IMR-90 (cell line): ENCODE measurements around the gene ZDHHC14. TPM values are rescaled to one million over a fixed set of nuclear protein-coding genes. Genes with fewer than 3 reads are reported as not detected.

Experiments used
- ATAC-seq: fragments of 200-7000 bp; cut with Tn5 transposase; 2 replicates; pipeline ENCODE4 v1.9.1; 2020; ENCODE audit warnings: low read depth, mild to moderate bottlenecking, moderate library complexity
- BruUV-seq: library from RNA; stranded (reverse); fragments of 400-500 nt; replicated peaks from 2 replicates; lab custom pipeline; 2021; lab: Mats Ljungman, UMichigan
- CTCF ChIA-PET: fragments of 300-600 bp; formaldehyde crosslinking; extraction: SDS; loops from one replicate; lab custom pipeline; 2021; ENCODE audit warnings: antibody characterized with exemption; lab: Yijun Ruan, JAX
- POLR2A ChIA-PET: fragments of 300-600 bp; sonication (Branson Sonifier 250); formaldehyde crosslinking; loops from one replicate; lab custom pipeline; 2022; ENCODE audit warnings: antibody characterized with exemption; ENCODE audit not compliant: unreplicated experiment; lab: Charles Lee
- DNase-seq: peaks from one replicate; pipeline ENCODE4 v3.0.0; 2013
- H2AFZ ChIP-seq: replicated peaks from 2 replicates; pipeline ENCODE3; 2013; ENCODE audit warnings: low read length, mild to moderate bottlenecking; ENCODE audit not compliant: poor library complexity
- H2AK5ac ChIP-seq: 2 replicates; pipeline ENCODE4 v1.6.1; 2013; ENCODE audit warnings: low read depth, low read length, inconsistent platforms
- H2AK9ac ChIP-seq: replicated peaks from 2 replicates; pipeline ENCODE3; 2013; ENCODE audit warnings: mild to moderate bottlenecking, low read depth, low read length, moderate library complexity; ENCODE audit not compliant: poor library complexity
- H2BK120ac ChIP-seq: 2 replicates; pipeline ENCODE4 v1.6.1; 2013; ENCODE audit warnings: low read depth, low read length, inconsistent platforms
- H2BK15ac ChIP-seq: 3 replicates; pipeline ENCODE4 v1.6.1; 2013; ENCODE audit warnings: low read depth, low read length, inconsistent platforms
- H2BK20ac ChIP-seq: 2 replicates; pipeline ENCODE4 v1.6.1; 2013; ENCODE audit warnings: low read depth, mild to moderate bottlenecking, inconsistent platforms, low read length, moderate library complexity
- H2BK5ac ChIP-seq: 2 replicates; pipeline ENCODE4 v1.6.1; 2013; ENCODE audit warnings: mild to moderate bottlenecking, low read depth, low read length, inconsistent platforms; ENCODE audit not compliant: poor library complexity, severe bottlenecking
- H3K14ac ChIP-seq: replicated peaks from 2 replicates; pipeline ENCODE4 v1.6.1; 2013; ENCODE audit warnings: low read depth, low read length, inconsistent platforms
- H3K18ac ChIP-seq: 2 replicates; pipeline ENCODE4 v1.6.1; 2013; ENCODE audit warnings: low read depth, low read length, control low read depth
- H3K23ac ChIP-seq: 2 replicates; pipeline ENCODE4 v1.6.1; 2013; ENCODE audit warnings: low read depth, low read length, inconsistent platforms
- H3K27ac ChIP-seq: 2 replicates; pipeline ENCODE4 v1.5.1; 2013; ENCODE audit warnings: mild to moderate bottlenecking, control low read depth, low read length; ENCODE audit not compliant: insufficient read depth
- H3K27me3 ChIP-seq: 2 replicates; pipeline ENCODE4 v1.6.1; 2013; ENCODE audit warnings: low read length; ENCODE audit not compliant: control insufficient read depth, insufficient read depth
- H3K36me3 ChIP-seq: 2 replicates; pipeline ENCODE4 v1.6.1; 2013; ENCODE audit warnings: low read length, mixed read lengths; ENCODE audit not compliant: control insufficient read depth, insufficient read depth
- H3K4ac ChIP-seq: 2 replicates; pipeline ENCODE4 v1.6.1; 2013; ENCODE audit warnings: low read depth, low read length, inconsistent platforms
- H3K4me1 ChIP-seq: 2 replicates; pipeline ENCODE4 v1.6.1; 2013; ENCODE audit warnings: low read length, mixed read lengths; ENCODE audit not compliant: control insufficient read depth, insufficient read depth
- H3K4me2 ChIP-seq: 2 replicates; pipeline ENCODE4 v1.6.1; 2013; ENCODE audit warnings: low read depth, mild to moderate bottlenecking, control low read depth, low read length, moderate library complexity
- H3K4me3 ChIP-seq: 2 replicates; pipeline ENCODE4 v1.5.1; 2013; ENCODE audit warnings: low read depth, mild to moderate bottlenecking, control low read depth, low read length, moderate library complexity; ENCODE audit not compliant: insufficient read depth
- H3K56ac ChIP-seq: 2 replicates; pipeline ENCODE4 v1.6.1; 2013; ENCODE audit warnings: low read length, inconsistent platforms; ENCODE audit not compliant: insufficient read depth; ENCODE audit errors: extremely low read depth
- H3K79me1 ChIP-seq, 2 experiments: 2 replicates each; pipeline ENCODE4 v1.6.1; 2013; ENCODE audit warnings: low read length in 2 of 2, inconsistent platforms in 1 of 2, low read depth in 1 of 2
- H3K9ac ChIP-seq: 2 replicates; pipeline ENCODE4 v1.6.1; 2013; ENCODE audit warnings: low read depth, low read length, control low read depth
- H3K9me1 ChIP-seq: 2 replicates; pipeline ENCODE4 v1.6.1; 2013; ENCODE audit warnings: low read length, inconsistent platforms; ENCODE audit not compliant: insufficient read depth
- H3K9me3 ChIP-seq: 2 replicates; pipeline ENCODE4 v1.6.1; 2013; ENCODE audit warnings: low read length; ENCODE audit not compliant: control insufficient read depth, insufficient read depth
- H4K20me1 ChIP-seq: 2 replicates; pipeline ENCODE4 v1.6.1; 2013; ENCODE audit warnings: low read length, inconsistent platforms; ENCODE audit not compliant: insufficient read depth
- H4K5ac ChIP-seq: 2 replicates; pipeline ENCODE4 v1.6.1; 2013; ENCODE audit warnings: mild to moderate bottlenecking, low read depth, low read length, control low read depth
- H4K8ac ChIP-seq, 2 experiments: 2 replicates each; pipeline ENCODE4 v1.6.1; 2013; ENCODE audit warnings: low read depth in 2 of 2, low read length in 2 of 2, control low read depth in 1 of 2, inconsistent platforms in 1 of 2
- H4K91ac ChIP-seq: 2 replicates; pipeline ENCODE4 v1.6.1; 2013; ENCODE audit warnings: low read depth, low read length, inconsistent platforms; ENCODE audit not compliant: insufficient read depth
- BHLHE40 ChIP-seq: fragments of 150-350 bp; IDR thresholded peaks from 2 replicates; pipeline ENCODE4 v1.6.1; 2016; ENCODE audit warnings: mild to moderate bottlenecking, low read depth, low read length
- MAZ ChIP-seq: IDR thresholded peaks from 2 replicates; pipeline ENCODE4 v1.6.1; 2012; ENCODE audit warnings: low read depth, mild to moderate bottlenecking, low read length, improper control_type of control experiment, moderate library complexity, borderline replicate concordance
- whole genome bisulfite sequencing, 2 experiments: methylation state at CpG; one replicate each; pipeline versions ENCODE4 v1.1.5 to v1.1.7; 2013; ENCODE audit warnings: missing lambda C conversion rate in 2 of 2; ENCODE audit not compliant: insufficient read length in 1 of 2; ENCODE audit errors: extremely low coverage in 2 of 2; 5-methylcytosine and 5-hydroxymethylcytosine counted together
- dilution Hi-C: fragments of 300-500 bp; cut with HindIII; formaldehyde crosslinking; loops from one replicate; pipeline ENCODE4 v1.14.3; 2018; ENCODE audit warnings: low sequenced_read_pairs; ENCODE audit not compliant: unreplicated experiment
- in situ Hi-C: fragments of 300-500 bp; cut with MboI; formaldehyde crosslinking; loops from 3 replicates; pipeline ENCODE4 v1.14.3; 2019; ENCODE audit warnings: low sequenced_read_pairs, inconsistent platforms, mixed read lengths
- intact Hi-C: fragments of 100-400 bp; cut with micrococcal nuclease; formaldehyde crosslinking; loops from 2 replicates; pipeline ENCODE4 v1.10.0; 2022
- polyA plus RNA-seq, 3 experiments: library from polyadenylated mRNA; depleted of rRNA; stranded (reverse); fragments of >200 nt; gene quantifications; 2 replicates each; pipeline ENCODE4 v1.2.3, GENCODE V29; 2012; ENCODE audit warnings: low replicate concordance in 1 of 3
- total RNA-seq: library from RNA; depleted of rRNA; stranded (reverse); fragments of >200 nt; gene quantifications from 2 replicates; pipeline ENCODE4 v1.2.3, GENCODE V29; 2012

Gene ZDHHC14
- total and polyA plus RNA-seq, 2 of the 4 experiments (the other 2 are of a cell fraction): 0.90 to 2.0 TPM

DNA sequence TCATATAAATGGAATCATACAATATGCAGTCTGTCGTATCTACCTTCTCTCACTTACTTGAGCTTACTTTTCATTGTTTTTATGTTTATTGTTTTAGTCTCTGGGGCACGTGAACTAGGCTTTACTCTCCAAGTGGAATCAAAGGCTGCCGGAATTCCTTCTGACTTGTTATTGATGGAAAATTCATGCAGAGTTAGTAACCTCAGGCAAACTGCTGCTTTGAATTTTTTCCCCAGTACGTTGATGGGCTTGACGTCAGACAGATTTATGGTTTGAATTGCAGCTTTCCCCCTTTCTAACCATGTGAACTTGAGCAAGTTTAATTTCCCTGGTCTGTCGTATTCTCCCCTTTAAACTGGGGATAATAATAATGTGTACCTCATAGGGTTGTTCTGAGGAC, 68.6 kb downstream of the ZDHHC14 start:
- no peak overlapping the region for H2AK9ac ChIP-seq
- no peak overlapping the region for H3K14ac ChIP-seq
- H3K9me3 ChIP-seq: no peaks in the 10 kb centered on the region
- dilution Hi-C loops: no loop called here
- intact Hi-C loops: no loop called here
- H3K4me1 ChIP-seq: no peaks in the 10 kb centered on the region
- no peak overlapping the region for H3K18ac ChIP-seq
- H4K8ac ChIP-seq: no peak overlapping the region
- in situ Hi-C loops: no loop called here
- BruUV-seq: no TSS peak
- no peak for TF ChIP-seq MAZ
- peak; percentile 37; the same call in 1 of the 2 replicates for TF ChIP-seq BHLHE40
- no peak overlapping the region for H2BK120ac ChIP-seq
- H3K4ac ChIP-seq: no peak overlapping the region
- no peaks in the 10 kb centered on the region for H3K79me1 ChIP-seq
- H2AK5ac ChIP-seq: no peak overlapping the region
- no peak overlapping the region for H3K4me2 ChIP-seq
- CTCF ChIA-PET: no interaction called here
- no peak overlapping the region for H2BK15ac ChIP-seq
- H4K20me1 ChIP-seq: no peaks in the 10 kb centered on the region
- no peak overlapping the region for H2AFZ ChIP-seq
- H3K9me1 ChIP-seq: 0 out of 2 replicates have a peak, but pooled peaks cover 3% of the 10 kb centered on the region
- no peak overlapping the region for H4K5ac ChIP-seq
- no peak overlapping the region for H2BK20ac ChIP-seq
- no peak overlapping the region for H3K9ac ChIP-seq
- H3K56ac ChIP-seq: no peak overlapping the region
- no peaks in the 10 kb centered on the region for H3K36me3 ChIP-seq
- no peak overlapping the region for H4K91ac ChIP-seq
- H3K27me3 ChIP-seq: no peaks in the 10 kb centered on the region
- ATAC-seq (no peak), DNase-seq (peak; percentile 67)
- no peak overlapping the region for H3K4me3 ChIP-seq
- H3K27ac ChIP-seq: no peak overlapping the region
- H2BK5ac ChIP-seq: no peak overlapping the region
- H3K23ac ChIP-seq: no peak overlapping the region
- POLR2A ChIA-PET: no interaction called here
- 36% methylated on average over 2 of the region's 6 CpGs; no CpG with 5 or more reads in 1 of the 2 experiments for WGBS, 2 experiments
